Smooth muscle cell (in vitro differentiated cells): ENCODE measurements around the gene RHOT2. TPM values are rescaled to one million over a fixed set of nuclear protein-coding genes. Genes with fewer than 3 reads are reported as not detected.

ENCODE experiments used
- DNase-seq: peaks from one replicate; lab custom pipeline; 2025; ENCODE audit not compliant: unreplicated experiment; lab: John Stamatoyannopoulos, UW
- H2AFZ ChIP-seq: fragments of 200-600 bp; sonication (generic); 2 replicates; pipeline ENCODE4 v1.6.0; 2016; ENCODE audit warnings: antibody characterized with exemption, low read depth, mild to moderate bottlenecking
- H3F3A ChIP-seq: fragments of 200-600 bp; sonication (generic); 2 replicates; pipeline ENCODE4 v1.6.0; 2017; ENCODE audit warnings: antibody characterized with exemption, low read depth
- H3K27ac ChIP-seq: fragments of 200-600 bp; sonication (generic); 2 replicates; pipeline ENCODE4 v1.5.1; 2016; ENCODE audit warnings: low read depth, mild to moderate bottlenecking
- H3K27me3 ChIP-seq: fragments of 200-600 bp; sonication (generic); 2 replicates; pipeline ENCODE4 v1.6.1; 2016; ENCODE audit warnings: low read depth, mild to moderate bottlenecking
- H3K36me3 ChIP-seq: fragments of 200-600 bp; sonication (generic); 2 replicates; pipeline ENCODE4 v1.5.1; 2016; ENCODE audit warnings: low read depth
- H3K4me1 ChIP-seq: fragments of 200-600 bp; sonication (generic); 2 replicates; pipeline ENCODE4 v1.5.1; 2016; ENCODE audit warnings: low read depth
- H3K4me2 ChIP-seq: fragments of 200-600 bp; sonication (generic); 2 replicates; pipeline ENCODE4 v1.6.0; 2016; ENCODE audit warnings: mild to moderate bottlenecking
- H3K4me3 ChIP-seq: fragments of 200-600 bp; sonication (generic); 2 replicates; pipeline ENCODE4 v1.5.1; 2016; ENCODE audit warnings: mild to moderate bottlenecking
- H3K79me2 ChIP-seq: fragments of 200-600 bp; sonication (generic); 2 replicates; pipeline ENCODE4 v1.6.0; 2016; ENCODE audit warnings: low read depth, mild to moderate bottlenecking
- H3K9ac ChIP-seq: fragments of 200-600 bp; sonication (generic); 2 replicates; pipeline ENCODE4 v1.6.0; 2016; ENCODE audit warnings: low read depth
- H3K9me3 ChIP-seq: fragments of 200-600 bp; sonication (generic); replicated peaks from 2 replicates; pipeline ENCODE4 v1.5.1; 2016; ENCODE audit warnings: low read depth
- H4K20me1 ChIP-seq: fragments of 200-600 bp; sonication (generic); 2 replicates; pipeline ENCODE4 v1.6.0; 2016; ENCODE audit warnings: low read depth
- CTCF ChIP-seq: fragments of 200-600 bp; sonication (generic); IDR thresholded peaks from 2 replicates; pipeline ENCODE4 v1.5.1; 2017; ENCODE audit warnings: borderline replicate concordance, mild to moderate bottlenecking, antibody characterized with exemption; ENCODE audit not compliant: insufficient read depth, poor library complexity, severe bottlenecking
- WGBS: methylation state at CpG from one replicate; pipeline ENCODE4 v1.1.7; 2016; ENCODE audit warnings: low lambda C conversion rate; 5-methylcytosine and 5-hydroxymethylcytosine counted together
- polyA plus RNA-seq: library from polyadenylated mRNA; unstranded; fragments of >200 nt; fragmentation: Nextera tagmentation; extraction: Ambion mirVana; gene quantifications from 2 replicates; pipeline ENCODE4 v1.2.1, GENCODE V29; 2016
- total RNA-seq: library from RNA; depleted of rRNA; stranded (reverse); fragments of >200 nt; gene quantifications from 2 replicates; pipeline ENCODE4 v1.2.3, GENCODE V29; 2014

The RHOT2 gene
- total and polyA plus RNA-seq, 2 experiments from 2014 or later: 41.4 to 148 TPM

- Histone ChIP-seq H3K36me3 (no peaks in the 10 kb centered on the region), H3K4me1 (peaks cover 15% of the 10 kb centered on the region), H3K4me2 (peak overlapping the region; percentile 99), H2AFZ (no peak overlapping the region), H3K9ac (no peak overlapping the region), H3K27ac (no peak overlapping the region), H3K9me3 (no peaks in the 10 kb centered on the region), H4K20me1 (peaks cover 8% of the 10 kb centered on the region), H3K4me3 (peak overlapping the region; percentile 61), H3K27me3 (no peaks in the 10 kb centered on the region), H3F3A (no peaks in the 10 kb centered on the region), H3K79me2 (no peaks in the 10 kb centered on the region)
- peak; percentile 15 for TF ChIP-seq CTCF
- 8% methylated on average over 59 of the region's 74 CpGs for WGBS
- DNase-seq: no peak
Measured at GRCh38 chr16:715477-716199, 47.7 kb downstream of the RHOT2 start.

- no peaks in the 10 kb centered on the region for H3K36me3 ChIP-seq
- no peak for DNase-seq
- H4K20me1 ChIP-seq: peaks cover 8% of the 10 kb centered on the region
- H3K4me2 ChIP-seq: peak overlapping the region; percentile 99
- no peaks in the 10 kb centered on the region for H3K27me3 ChIP-seq
- no peaks in the 10 kb centered on the region for H3K79me2 ChIP-seq
- H3K4me1 ChIP-seq: peaks cover 15% of the 10 kb centered on the region
- WGBS: 51% methylated on average over 11 of the region's 12 CpGs
- H3K9ac ChIP-seq: no peak overlapping the region
- no peaks in the 10 kb centered on the region for H3F3A ChIP-seq
- TF ChIP-seq CTCF: no peak
- H3K9me3 ChIP-seq: no peaks in the 10 kb centered on the region
- no peak overlapping the region for H3K27ac ChIP-seq
- H2AFZ ChIP-seq: no peak overlapping the region
- H3K4me3 ChIP-seq: peak overlapping the region; percentile 61
Measured at GRCh38 chr16:716200-716568, 48.3 kb downstream of the RHOT2 start.

- Histone ChIP-seq H3K27me3 (no peaks in the 10 kb centered on the region), H4K20me1 (peaks cover 13% of the 10 kb centered on the region), H3K9me3 (no peaks in the 10 kb centered on the region), H3K27ac (no peak overlapping the region), H3K79me2 (no peaks in the 10 kb centered on the region), H2AFZ (no peak overlapping the region), H3F3A (no peaks in the 10 kb centered on the region), H3K36me3 (no peaks in the 10 kb centered on the region), H3K9ac (no peak overlapping the region), H3K4me2 (no peak overlapping the region), H3K4me3 (no peak overlapping the region), H3K4me1 (peaks cover 15% of the 10 kb centered on the region)
- 96% methylated on average over 26 of the region's 29 CpGs for WGBS
- no peak for DNase-seq
- TF ChIP-seq CTCF: no peak
Measured at GRCh38 chr16:716768-717325, 48.9 kb downstream of the RHOT2 start.
